K562 (cell line): ENCODE data around the gene HIVEP3. TPM values are rescaled to one million over a fixed set of nuclear protein-coding genes. Genes with fewer than 3 reads are reported as not detected.
A peak's percentile ranks its signal among the peaks of the same experiment; 100 is the strongest.

Experiments used
- BRD9 ChIP-seq: fragments of 450-650 bp; IDR thresholded peaks from 2 replicates; pipeline ENCODE4 v1.6.1; 2018; ENCODE audit warnings: low read depth; ENCODE audit not compliant: partially characterized antibody
- KAT8 ChIP-seq: fragments of 450-650 bp; IDR thresholded peaks from 2 replicates; pipeline ENCODE4 v1.6.1; 2016; ENCODE audit warnings: low read depth, mild to moderate bottlenecking
- KLF16 ChIP-seq: IDR thresholded peaks from 2 replicates; pipeline ENCODE4 v1.6.1; 2016; ENCODE audit warnings: antibody characterized with exemption
- SRSF7 ChIP-seq: fragments of 200-400 bp; formaldehyde crosslinking; optimal IDR thresholded peaks from 2 replicates; pipeline ENCODE3; 2017; ENCODE audit warnings: mild to moderate bottlenecking, low read depth, low read length
- ZBTB12 ChIP-seq: fragments of 250-450 bp; sonication (Bioruptor Pico); IDR thresholded peaks from 2 replicates; pipeline ENCODE4 v1.4.0; 2020
- polyA plus RNA-seq, 8 experiments: library from polyadenylated mRNA; depleted of rRNA in 4 of 8; stranded (reverse) in 5 of 8; unstranded in 3 of 8; fragments of >200 nt; fragmentation: Nextera tagmentation in 2 of 8; fragmentation: Illumina TruSeq in 1 of 8; extraction: Ambion mirVana in 2 of 8; extraction: Trizol in 1 of 8; gene quantifications; 2 replicates each; pipeline versions ENCODE4 v1.2.1 to v1.2.3, GENCODE V29; 2011 to 2014; ENCODE audit warnings: inconsistent platforms in 1 of 8, missing spikeins in 1 of 8
- total RNA-seq, 7 experiments: library from RNA; depleted of rRNA in 6 of 7; stranded (reverse); fragments of >200 nt in 6 of 7; fragmentation: Illumina TruSeq in 2 of 7; extraction: Trizol in 2 of 7; gene quantifications; 2 replicates each; pipeline versions ENCODE4 v1.2.1 to v1.2.3, GENCODE V29; 2011 to 2021; ENCODE audit warnings: low replicate concordance in 1 of 7
- TF ChIP-seq, protein P1 (sequence below): fragments of 450-650 bp; formaldehyde crosslinking; IDR thresholded peaks from 2 replicates; pipeline ENCODE4 v1.4.0; 2022; ENCODE audit warnings: missing genetic modification characterization
- TF ChIP-seq, protein P2 (sequence below): fragments of 250-450 bp; sonication (Bioruptor Pico); IDR thresholded peaks from 2 replicates; pipeline ENCODE4 v1.8.0; 2021; ENCODE audit warnings: moderate library complexity, mild to moderate bottlenecking, inconsistent platforms
- TF ChIP-seq, protein P3 (sequence below): fragments of 200-600 bp; sonication (generic); IDR thresholded peaks from one replicate; pipeline ENCODE4 v1.6.1; 2012; ENCODE audit warnings: mild to moderate bottlenecking, low read depth, low read length, inconsistent platforms
- TF ChIP-seq, protein P4 (sequence below): fragments of 250-450 bp; sonication (Bioruptor Pico); IDR thresholded peaks from 2 replicates; pipeline ENCODE4 v1.9.0; 2021; ENCODE audit warnings: mild to moderate bottlenecking, inconsistent platforms

Gene HIVEP3
- total and polyA plus RNA-seq, 9 of the 15 experiments (the other 6 are each of a cell fraction or from before 2014, with no cell fraction given): 0.09 to 0.58 (median 0.34) TPM; not detected in 1

DNA sequence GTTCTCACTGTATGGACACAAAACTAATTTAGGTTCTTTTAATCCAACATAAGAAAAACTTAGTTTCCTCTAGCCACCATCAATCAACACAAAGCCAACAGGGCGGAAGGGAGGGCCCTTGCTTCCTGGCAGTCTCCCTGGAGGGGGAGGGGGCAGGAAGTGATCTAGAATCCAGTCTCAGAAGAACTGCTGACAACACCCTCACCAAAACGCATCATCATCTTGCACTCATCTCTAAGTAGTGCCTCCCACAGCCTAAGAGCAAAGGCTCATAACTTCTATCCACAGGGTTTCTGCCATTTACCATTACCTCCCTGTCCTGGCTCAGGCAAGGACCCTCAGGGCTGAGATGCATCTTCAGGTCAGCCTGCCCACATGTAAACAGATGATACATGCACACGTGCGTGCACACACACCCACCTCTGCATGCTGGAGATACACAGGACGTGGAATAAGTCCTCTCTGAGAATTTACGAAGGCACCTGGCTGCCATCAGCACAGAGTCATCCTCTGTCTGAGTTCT lies 20.5 kb downstream of the HIVEP3 start (continued):
- TF ChIP-seq KAT8: no peak
- TF ChIP-seq, protein P1, sequence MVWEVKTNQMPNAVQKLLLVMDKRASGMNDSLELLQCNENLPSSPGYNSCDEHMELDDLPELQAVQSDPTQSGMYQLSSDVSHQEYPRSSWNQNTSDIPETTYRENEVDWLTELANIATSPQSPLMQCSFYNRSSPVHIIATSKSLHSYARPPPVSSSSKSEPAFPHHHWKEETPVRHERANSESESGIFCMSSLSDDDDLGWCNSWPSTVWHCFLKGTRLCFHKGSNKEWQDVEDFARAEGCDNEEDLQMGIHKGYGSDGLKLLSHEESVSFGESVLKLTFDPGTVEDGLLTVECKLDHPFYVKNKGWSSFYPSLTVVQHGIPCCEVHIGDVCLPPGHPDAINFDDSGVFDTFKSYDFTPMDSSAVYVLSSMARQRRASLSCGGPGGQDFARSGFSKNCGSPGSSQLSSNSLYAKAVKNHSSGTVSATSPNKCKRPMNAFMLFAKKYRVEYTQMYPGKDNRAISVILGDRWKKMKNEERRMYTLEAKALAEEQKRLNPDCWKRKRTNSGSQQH (CRISPR knock-in tag): no peak
- TF ChIP-seq, protein P2, sequence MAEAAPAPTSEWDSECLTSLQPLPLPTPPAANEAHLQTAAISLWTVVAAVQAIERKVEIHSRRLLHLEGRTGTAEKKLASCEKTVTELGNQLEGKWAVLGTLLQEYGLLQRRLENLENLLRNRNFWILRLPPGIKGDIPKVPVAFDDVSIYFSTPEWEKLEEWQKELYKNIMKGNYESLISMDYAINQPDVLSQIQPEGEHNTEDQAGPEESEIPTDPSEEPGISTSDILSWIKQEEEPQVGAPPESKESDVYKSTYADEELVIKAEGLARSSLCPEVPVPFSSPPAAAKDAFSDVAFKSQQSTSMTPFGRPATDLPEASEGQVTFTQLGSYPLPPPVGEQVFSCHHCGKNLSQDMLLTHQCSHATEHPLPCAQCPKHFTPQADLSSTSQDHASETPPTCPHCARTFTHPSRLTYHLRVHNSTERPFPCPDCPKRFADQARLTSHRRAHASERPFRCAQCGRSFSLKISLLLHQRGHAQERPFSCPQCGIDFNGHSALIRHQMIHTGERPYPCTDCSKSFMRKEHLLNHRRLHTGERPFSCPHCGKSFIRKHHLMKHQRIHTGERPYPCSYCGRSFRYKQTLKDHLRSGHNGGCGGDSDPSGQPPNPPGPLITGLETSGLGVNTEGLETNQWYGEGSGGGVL (CRISPR knock-in tag): no peak
- no peak for TF ChIP-seq KLF16
- peak; percentile 67 for TF ChIP-seq ZBTB12 (CRISPR knock-in tag)
- TF ChIP-seq, protein P3, sequence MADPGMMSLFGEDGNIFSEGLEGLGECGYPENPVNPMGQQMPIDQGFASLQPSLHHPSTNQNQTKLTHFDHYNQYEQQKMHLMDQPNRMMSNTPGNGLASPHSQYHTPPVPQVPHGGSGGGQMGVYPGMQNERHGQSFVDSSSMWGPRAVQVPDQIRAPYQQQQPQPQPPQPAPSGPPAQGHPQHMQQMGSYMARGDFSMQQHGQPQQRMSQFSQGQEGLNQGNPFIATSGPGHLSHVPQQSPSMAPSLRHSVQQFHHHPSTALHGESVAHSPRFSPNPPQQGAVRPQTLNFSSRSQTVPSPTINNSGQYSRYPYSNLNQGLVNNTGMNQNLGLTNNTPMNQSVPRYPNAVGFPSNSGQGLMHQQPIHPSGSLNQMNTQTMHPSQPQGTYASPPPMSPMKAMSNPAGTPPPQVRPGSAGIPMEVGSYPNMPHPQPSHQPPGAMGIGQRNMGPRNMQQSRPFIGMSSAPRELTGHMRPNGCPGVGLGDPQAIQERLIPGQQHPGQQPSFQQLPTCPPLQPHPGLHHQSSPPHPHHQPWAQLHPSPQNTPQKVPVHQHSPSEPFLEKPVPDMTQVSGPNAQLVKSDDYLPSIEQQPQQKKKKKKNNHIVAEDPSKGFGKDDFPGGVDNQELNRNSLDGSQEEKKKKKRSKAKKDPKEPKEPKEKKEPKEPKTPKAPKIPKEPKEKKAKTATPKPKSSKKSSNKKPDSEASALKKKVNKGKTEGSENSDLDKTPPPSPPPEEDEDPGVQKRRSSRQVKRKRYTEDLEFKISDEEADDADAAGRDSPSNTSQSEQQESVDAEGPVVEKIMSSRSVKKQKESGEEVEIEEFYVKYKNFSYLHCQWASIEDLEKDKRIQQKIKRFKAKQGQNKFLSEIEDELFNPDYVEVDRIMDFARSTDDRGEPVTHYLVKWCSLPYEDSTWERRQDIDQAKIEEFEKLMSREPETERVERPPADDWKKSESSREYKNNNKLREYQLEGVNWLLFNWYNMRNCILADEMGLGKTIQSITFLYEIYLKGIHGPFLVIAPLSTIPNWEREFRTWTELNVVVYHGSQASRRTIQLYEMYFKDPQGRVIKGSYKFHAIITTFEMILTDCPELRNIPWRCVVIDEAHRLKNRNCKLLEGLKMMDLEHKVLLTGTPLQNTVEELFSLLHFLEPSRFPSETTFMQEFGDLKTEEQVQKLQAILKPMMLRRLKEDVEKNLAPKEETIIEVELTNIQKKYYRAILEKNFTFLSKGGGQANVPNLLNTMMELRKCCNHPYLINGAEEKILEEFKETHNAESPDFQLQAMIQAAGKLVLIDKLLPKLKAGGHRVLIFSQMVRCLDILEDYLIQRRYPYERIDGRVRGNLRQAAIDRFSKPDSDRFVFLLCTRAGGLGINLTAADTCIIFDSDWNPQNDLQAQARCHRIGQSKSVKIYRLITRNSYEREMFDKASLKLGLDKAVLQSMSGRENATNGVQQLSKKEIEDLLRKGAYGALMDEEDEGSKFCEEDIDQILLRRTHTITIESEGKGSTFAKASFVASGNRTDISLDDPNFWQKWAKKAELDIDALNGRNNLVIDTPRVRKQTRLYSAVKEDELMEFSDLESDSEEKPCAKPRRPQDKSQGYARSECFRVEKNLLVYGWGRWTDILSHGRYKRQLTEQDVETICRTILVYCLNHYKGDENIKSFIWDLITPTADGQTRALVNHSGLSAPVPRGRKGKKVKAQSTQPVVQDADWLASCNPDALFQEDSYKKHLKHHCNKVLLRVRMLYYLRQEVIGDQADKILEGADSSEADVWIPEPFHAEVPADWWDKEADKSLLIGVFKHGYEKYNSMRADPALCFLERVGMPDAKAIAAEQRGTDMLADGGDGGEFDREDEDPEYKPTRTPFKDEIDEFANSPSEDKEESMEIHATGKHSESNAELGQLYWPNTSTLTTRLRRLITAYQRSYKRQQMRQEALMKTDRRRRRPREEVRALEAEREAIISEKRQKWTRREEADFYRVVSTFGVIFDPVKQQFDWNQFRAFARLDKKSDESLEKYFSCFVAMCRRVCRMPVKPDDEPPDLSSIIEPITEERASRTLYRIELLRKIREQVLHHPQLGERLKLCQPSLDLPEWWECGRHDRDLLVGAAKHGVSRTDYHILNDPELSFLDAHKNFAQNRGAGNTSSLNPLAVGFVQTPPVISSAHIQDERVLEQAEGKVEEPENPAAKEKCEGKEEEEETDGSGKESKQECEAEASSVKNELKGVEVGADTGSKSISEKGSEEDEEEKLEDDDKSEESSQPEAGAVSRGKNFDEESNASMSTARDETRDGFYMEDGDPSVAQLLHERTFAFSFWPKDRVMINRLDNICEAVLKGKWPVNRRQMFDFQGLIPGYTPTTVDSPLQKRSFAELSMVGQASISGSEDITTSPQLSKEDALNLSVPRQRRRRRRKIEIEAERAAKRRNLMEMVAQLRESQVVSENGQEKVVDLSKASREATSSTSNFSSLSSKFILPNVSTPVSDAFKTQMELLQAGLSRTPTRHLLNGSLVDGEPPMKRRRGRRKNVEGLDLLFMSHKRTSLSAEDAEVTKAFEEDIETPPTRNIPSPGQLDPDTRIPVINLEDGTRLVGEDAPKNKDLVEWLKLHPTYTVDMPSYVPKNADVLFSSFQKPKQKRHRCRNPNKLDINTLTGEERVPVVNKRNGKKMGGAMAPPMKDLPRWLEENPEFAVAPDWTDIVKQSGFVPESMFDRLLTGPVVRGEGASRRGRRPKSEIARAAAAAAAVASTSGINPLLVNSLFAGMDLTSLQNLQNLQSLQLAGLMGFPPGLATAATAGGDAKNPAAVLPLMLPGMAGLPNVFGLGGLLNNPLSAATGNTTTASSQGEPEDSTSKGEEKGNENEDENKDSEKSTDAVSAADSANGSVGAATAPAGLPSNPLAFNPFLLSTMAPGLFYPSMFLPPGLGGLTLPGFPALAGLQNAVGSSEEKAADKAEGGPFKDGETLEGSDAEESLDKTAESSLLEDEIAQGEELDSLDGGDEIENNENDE: no peak
- TF ChIP-seq, protein P4, sequence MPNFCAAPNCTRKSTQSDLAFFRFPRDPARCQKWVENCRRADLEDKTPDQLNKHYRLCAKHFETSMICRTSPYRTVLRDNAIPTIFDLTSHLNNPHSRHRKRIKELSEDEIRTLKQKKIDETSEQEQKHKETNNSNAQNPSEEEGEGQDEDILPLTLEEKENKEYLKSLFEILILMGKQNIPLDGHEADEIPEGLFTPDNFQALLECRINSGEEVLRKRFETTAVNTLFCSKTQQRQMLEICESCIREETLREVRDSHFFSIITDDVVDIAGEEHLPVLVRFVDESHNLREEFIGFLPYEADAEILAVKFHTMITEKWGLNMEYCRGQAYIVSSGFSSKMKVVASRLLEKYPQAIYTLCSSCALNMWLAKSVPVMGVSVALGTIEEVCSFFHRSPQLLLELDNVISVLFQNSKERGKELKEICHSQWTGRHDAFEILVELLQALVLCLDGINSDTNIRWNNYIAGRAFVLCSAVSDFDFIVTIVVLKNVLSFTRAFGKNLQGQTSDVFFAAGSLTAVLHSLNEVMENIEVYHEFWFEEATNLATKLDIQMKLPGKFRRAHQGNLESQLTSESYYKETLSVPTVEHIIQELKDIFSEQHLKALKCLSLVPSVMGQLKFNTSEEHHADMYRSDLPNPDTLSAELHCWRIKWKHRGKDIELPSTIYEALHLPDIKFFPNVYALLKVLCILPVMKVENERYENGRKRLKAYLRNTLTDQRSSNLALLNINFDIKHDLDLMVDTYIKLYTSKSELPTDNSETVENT (CRISPR knock-in tag): no peak
- no peak for TF ChIP-seq BRD9
- TF ChIP-seq SRSF7: no peak
